ENCODE results near the gene DRAP1. TPM values are rescaled to one million over a fixed set of nuclear protein-coding genes. Genes with fewer than 3 reads are reported as not detected.

The DRAP1 gene
- total and polyA plus RNA-seq, 9 of the 15 experiments (the other 6 are each of a cell fraction or from before 2014, with no cell fraction given): 9.6 to 200 (median 92.9) TPM

GRCh38 chr11:65884716-65885092 lies 34.5 kb upstream of the DRAP1 start (continued):
- TF ChIP-seq ZNF318 (IDR thresholded peaks at IDR 0.05; ENCODE audit: borderline replicate concordance in 1 of 2, low read depth in 1 of 2) (no peak), HNRNPH1 (optimal IDR thresholded peaks at IDR 0.05; ENCODE audit: low read depth, low read length) (no peak), AFF4 (CRISPR knock-in tag; IDR thresholded peaks at IDR 0.05) (0 out of 2 replicates have a peak, but pooled peaks have one; percentile 46), U2AF1 (optimal IDR thresholded peaks at IDR 0.05; ENCODE audit: low read depth, low read length) (no peak), CEBPG (CRISPR knock-in tag; IDR thresholded peaks at IDR 0.05) (no peak), CEBPG (tag; conservative IDR thresholded peaks at IDR 0.05 in 1 of 2, IDR thresholded peaks at IDR 0.05 in 1 of 2) (no peak), ZNF79 (CRISPR knock-in tag; IDR thresholded peaks at IDR 0.05; ENCODE audit: low read depth) (no peak), CHAMP1 (IDR thresholded peaks at IDR 0.05) (no peak), ETV6 (IDR thresholded peaks at IDR 0.05; ENCODE audit: borderline replicate concordance in 1 of 2, low read depth in 2 of 2, low read length in 1 of 2) (no peak), ETV6 (CRISPR knock-in tag; IDR thresholded peaks at IDR 0.05; ENCODE audit: borderline replicate concordance) (no peak), L3MBTL2 (IDR thresholded peaks at IDR 0.05) (no peak), TRIM24 (IDR thresholded peaks at IDR 0.05) (no peak)
